Stimulated activated CD4-positive, alpha-beta T cell treated with anti-CD3 and anti-CD28 coated beads, TNF-alpha, amount 100 ng/mL, for 48 hours (primary cell): ENCODE measurements around the gene LSM10.

ENCODE experiments used
- DNase-seq, 3 donors: peaks; one replicate each; pipeline ENCODE4 v3.0.0-alpha.2; 2020; ENCODE audit warnings: low read depth in 3 of 3

The LSM10 gene

GRCh38 chr1:36351227-36351977, 46.3 kb downstream of the LSM10 start:
- DNase-seq, result no peak

GRCh38 chr1:36350659-36351226, 47.0 kb downstream of the LSM10 start:
- DNase-seq, result peak in 1 of 3 donors; percentile 18

GRCh38 chr1:36349839-36350238, 47.9 kb downstream of the LSM10 start:
- DNase-seq, result no peak

GRCh38 chr1:36349241-36349671, 48.5 kb downstream of the LSM10 start:
- DNase-seq, result no peak

- DNase-seq, result no peak
Observed at GRCh38 chr1:36346741-36347370, 50.9 kb downstream of the LSM10 start.

- no peak for DNase-seq
Observed at GRCh38 chr1:36345353-36345752, 52.4 kb downstream of the LSM10 start.

GRCh38 chr1:36344395-36344680, 53.4 kb downstream of the LSM10 start:
- DNase-seq, result no peak

GRCh38 chr1:36343651-36344394, 53.9 kb downstream of the LSM10 start:
- DNase-seq, result no peak
